Measurements from ENCODE around the gene NAPSA. TPM values are rescaled to one million over a fixed set of nuclear protein-coding genes. Genes with fewer than 3 reads are reported as not detected.
A peak's percentile ranks its signal among the peaks of the same experiment; 100 is the strongest.

The NAPSA gene
- 10 to 100 TPM in 1 of 4 donors, 1 to 10 TPM in 3; 4.9 to 12.4 (median 8.2) TPM for total RNA-seq

DNA sequence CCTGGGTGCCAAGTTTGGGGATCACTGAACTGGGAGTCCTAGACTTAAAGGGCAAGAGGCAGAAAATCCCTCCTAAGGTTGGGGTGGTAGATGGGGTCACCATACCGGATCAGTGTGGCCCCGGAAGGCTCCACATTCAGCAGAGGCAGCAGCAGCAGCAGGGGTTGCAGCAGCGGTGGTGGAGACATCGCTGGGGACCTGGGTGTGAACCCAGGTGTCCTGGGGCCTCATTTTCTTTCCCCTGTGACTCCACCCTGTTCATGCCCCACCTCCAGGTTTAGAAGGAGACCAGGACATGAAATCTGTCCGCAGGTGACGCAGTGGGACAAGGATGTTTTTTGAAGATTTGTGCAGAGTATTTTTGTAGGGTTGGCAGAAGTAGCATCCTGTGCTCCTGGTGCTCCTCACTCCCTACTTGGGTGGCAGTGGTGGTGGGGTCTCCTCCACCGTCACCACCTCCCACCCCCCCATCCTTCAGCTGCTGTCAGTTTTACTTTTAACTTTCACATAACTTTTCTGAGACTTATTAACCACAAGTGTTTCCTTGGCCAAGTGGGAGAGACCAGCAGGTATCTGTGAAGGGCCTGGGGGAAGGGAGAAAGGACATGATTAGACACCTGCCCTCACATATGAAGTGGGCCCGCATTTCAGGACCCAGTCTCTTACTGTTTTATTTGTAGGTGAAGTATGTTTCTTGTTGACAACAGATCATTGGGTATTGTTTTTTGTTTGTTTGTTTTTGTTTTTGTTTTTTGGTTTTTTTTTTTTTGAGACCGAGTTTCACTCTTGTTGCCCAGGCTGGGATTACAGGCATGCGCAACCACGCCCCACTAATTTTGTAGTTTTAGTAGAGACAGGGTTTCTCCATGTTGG lies at the start of gene NAPSA:
Gene NAPSA, minus strand, starts transcription at position 206 of the 873 bp plus-strand sequence. Its CDS starts 18 bp downstream, at position 188.
- peak in 1 of 3 donors; percentile 52 for DNase-seq
- Histone ChIP-seq H3K36me3 (no peaks in the 10 kb centered on the region), H3K9me3 (no peaks in the 10 kb centered on the region), H3K4me1 (peaks cover 0 to 6% (median 0%) of the 10 kb centered on the region in 4 donors), H3K27me3 (no peaks in the 10 kb centered on the region), H3K4me3 (peak within 1 kb of the TSS in 1 of 4 donors; percentile 3), H3K27ac (peak within 1 kb of the TSS in 2 of 4 donors; percentile 10 to 76)
- no peak for TF ChIP-seq POLR2A (IDR thresholded peaks at IDR 0.05)
- no peak for TF ChIP-seq CTCF (IDR thresholded peaks at IDR 0.05)

GRCh38 chr19:50413531-50413930 lies 48.1 kb upstream of the NAPSA start:
- TF ChIP-seq CTCF (IDR thresholded peaks at IDR 0.05) = no peak
- TF ChIP-seq POLR2A (IDR thresholded peaks at IDR 0.05) = no peak
- no peak overlapping the region for H3K27ac ChIP-seq
- no peak overlapping the region for H3K4me3 ChIP-seq
- H3K27me3 ChIP-seq = peaks cover 0 to 5% of the 10 kb centered on the region in 2 donors
- H3K36me3 ChIP-seq = no peaks in the 10 kb centered on the region
- peaks cover 6 to 22% (median 14%) of the 10 kb centered on the region in 4 donors for H3K4me1 ChIP-seq
- no peak for DNase-seq
- no peaks in the 10 kb centered on the region for H3K9me3 ChIP-seq

GRCh38 chr19:50413096-50413495 lies 47.7 kb upstream of the NAPSA start:
- no peak for TF ChIP-seq CTCF (IDR thresholded peaks at IDR 0.05)
- no peak for DNase-seq

DNA sequence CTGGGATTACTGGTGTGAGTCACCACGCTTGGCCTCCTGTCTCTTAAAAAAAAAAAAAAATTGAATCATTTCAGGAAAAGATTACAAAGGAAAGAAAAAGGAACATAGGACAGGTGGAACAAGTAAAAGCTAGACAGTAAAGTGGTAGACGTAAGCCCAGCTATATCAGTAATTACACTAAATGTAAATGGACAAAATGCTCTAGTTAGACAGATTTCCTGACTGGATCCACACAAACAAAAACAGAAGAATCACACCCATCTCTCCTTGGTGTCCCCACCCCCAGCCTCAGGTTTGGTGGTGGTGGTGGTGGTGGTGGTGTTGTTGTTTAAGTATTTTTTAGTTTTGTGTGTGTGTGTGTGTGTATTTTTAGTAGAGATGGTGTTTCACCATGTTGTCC lies 47.0 kb upstream of the NAPSA start:
- Histone ChIP-seq H3K27me3 (peaks cover 0 to 2% of the 10 kb centered on the region in 2 donors), H3K4me1 (peaks cover 6 to 21% (median 14%) of the 10 kb centered on the region in 4 donors), H3K27ac (no peak overlapping the region), H3K4me3 (no peak overlapping the region), H3K36me3 (no peaks in the 10 kb centered on the region), H3K9me3 (no peaks in the 10 kb centered on the region)
- DNase-seq = no peak
- TF ChIP-seq CTCF (IDR thresholded peaks at IDR 0.05) (no peak), POLR2A (IDR thresholded peaks at IDR 0.05) (no peak)

More at GRCh38 chr19:50413096-50413495, 47.7 kb upstream of the NAPSA start:
- Histone ChIP-seq H3K27ac (no peak overlapping the region), H3K9me3 (no peaks in the 10 kb centered on the region), H3K4me3 (no peak overlapping the region), H3K27me3 (peaks cover 0 to 3% of the 10 kb centered on the region in 2 donors), H3K4me1 (peaks cover 6 to 22% (median 14%) of the 10 kb centered on the region in 4 donors), H3K36me3 (no peaks in the 10 kb centered on the region)

DNA sequence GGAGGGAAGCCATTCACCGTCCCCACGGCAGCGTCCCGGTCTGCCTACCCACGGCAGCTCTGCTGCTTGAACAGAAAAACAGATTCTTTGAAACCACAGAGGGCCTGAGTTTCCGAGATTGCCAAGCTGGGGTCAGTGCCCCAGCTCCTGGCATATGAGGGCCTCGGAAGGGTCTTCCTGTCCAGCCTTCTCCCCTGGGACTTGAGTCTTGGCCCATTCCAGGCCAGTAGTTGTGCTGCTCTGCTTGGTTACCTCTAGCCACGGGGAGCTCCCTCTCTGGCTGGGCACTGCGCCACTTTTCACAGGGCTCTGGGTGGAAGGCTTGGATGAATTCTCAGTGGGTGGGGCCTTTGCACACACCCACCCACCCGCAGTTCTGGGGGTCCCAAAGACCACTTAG lies 44.7 kb upstream of the NAPSA start:
- no peaks in the 10 kb centered on the region for H3K27me3 ChIP-seq
- peak overlapping the region in 2 of 4 donors; percentile 48 to 81 for H3K27ac ChIP-seq
- DNase-seq = no peak

More for the DNA sequence above, 44.7 kb upstream of the NAPSA start:
- H3K4me3 ChIP-seq = no peak overlapping the region
- H3K36me3 ChIP-seq = peaks cover 0 to 4% (median 0%) of the 10 kb centered on the region in 3 donors
- peaks cover 0 to 14% (median 4%) of the 10 kb centered on the region in 4 donors for H3K4me1 ChIP-seq
- TF ChIP-seq CTCF (IDR thresholded peaks at IDR 0.05) (no peak), POLR2A (IDR thresholded peaks at IDR 0.05) (no peak)
- H3K9me3 ChIP-seq = no peaks in the 10 kb centered on the region

Data from Peyer's patch (tissue), 4 donors.